ENCODE data around the gene TM9SF1. TPM values are rescaled to one million over a fixed set of nuclear protein-coding genes. Genes with fewer than 3 reads are reported as not detected.

The TM9SF1 gene
- total RNA-seq, 1 experiment from 2014 or later, result 71.3 TPM

Other genes with a start within 250 kb of the TM9SF1 start
- 43.9 to 47.2 TPM (median 46.1 TPM) in 5 replicates for gene DHRS4, start 241.7 kb downstream of the TM9SF1 start, total RNA-seq (2022; extraction: Qiagen RNA extraction; ENCODE audit: low read depth)
- gene DHRS4L2, start 206.5 kb downstream of the TM9SF1 start, total RNA-seq (2022; extraction: Qiagen RNA extraction; ENCODE audit: low read depth), result 26.6 to 33.9 TPM (median 31.5 TPM) in 5 replicates
- 0.38 to 0.56 TPM (median 0.45 TPM) in 5 replicates for gene CARMIL3, start 143.4 kb downstream of the TM9SF1 start, total RNA-seq (2022; extraction: Qiagen RNA extraction; ENCODE audit: low read depth)
- not detected in 5 replicates for gene CPNE6, start 123.9 kb downstream of the TM9SF1 start, total RNA-seq (2022; extraction: Qiagen RNA extraction; ENCODE audit: low read depth)
- gene PCK2, start 101.1 kb downstream of the TM9SF1 start, total RNA-seq (2022; extraction: Qiagen RNA extraction; ENCODE audit: low read depth), result 18.2 to 20.8 TPM (median 19.0 TPM) in 5 replicates
- 20.4 to 24.2 TPM (median 21.1 TPM) in 5 replicates for gene DCAF11, start 80.7 kb downstream of the TM9SF1 start, total RNA-seq (2022; extraction: Qiagen RNA extraction; ENCODE audit: low read depth)
- gene NRL, start 80.5 kb downstream of the TM9SF1 start, total RNA-seq (2022; extraction: Qiagen RNA extraction; ENCODE audit: low read depth), result 0.48 to 1.2 TPM (median 1.0 TPM) in 5 replicates
- gene FITM1, start 64.8 kb downstream of the TM9SF1 start, total RNA-seq (2022; extraction: Qiagen RNA extraction; ENCODE audit: low read depth), result 0.13 TPM in 1 of 5 replicates, not detected in the others
- 165 to 182 TPM (median 174 TPM) in 5 replicates for gene PSME1, start 59.2 kb downstream of the TM9SF1 start, total RNA-seq (2022; extraction: Qiagen RNA extraction; ENCODE audit: low read depth)
- 48.8 to 64.4 TPM (median 62.6 TPM) in 5 replicates for gene EMC9, start 53.9 kb downstream of the TM9SF1 start, total RNA-seq (2022; extraction: Qiagen RNA extraction; ENCODE audit: low read depth)
- gene PSME2, start 48.8 kb downstream of the TM9SF1 start, total RNA-seq (2022; extraction: Qiagen RNA extraction; ENCODE audit: low read depth), result 175 to 204 TPM (median 181 TPM) in 5 replicates
- 21.0 to 29.8 TPM (median 27.3 TPM) in 5 replicates for gene RNF31, start 47.9 kb downstream of the TM9SF1 start, total RNA-seq (2022; extraction: Qiagen RNA extraction; ENCODE audit: low read depth)
- gene IRF9, start 34.2 kb downstream of the TM9SF1 start, total RNA-seq (2022; extraction: Qiagen RNA extraction; ENCODE audit: low read depth), result 17.3 to 22.2 TPM (median 20.2 TPM) in 5 replicates
- 3.7 to 7.0 TPM (median 4.8 TPM) in 5 replicates for gene REC8, start 23.4 kb downstream of the TM9SF1 start, total RNA-seq (2022; extraction: Qiagen RNA extraction; ENCODE audit: low read depth)
- 76.9 to 102 TPM (median 78.5 TPM) in 5 replicates for gene IPO4, start 6.6 kb downstream of the TM9SF1 start, total RNA-seq (2022; extraction: Qiagen RNA extraction; ENCODE audit: low read depth)
- gene TSSK4, start 10.3 kb upstream of the TM9SF1 start, total RNA-seq (2022; extraction: Qiagen RNA extraction; ENCODE audit: low read depth), result not detected in 5 replicates
- 78.2 to 95.9 TPM (median 81.6 TPM) in 5 replicates for gene CHMP4A, start 18.0 kb upstream of the TM9SF1 start, total RNA-seq (2022; extraction: Qiagen RNA extraction; ENCODE audit: low read depth)
- gene MDP1, start 20.6 kb upstream of the TM9SF1 start, total RNA-seq (2022; extraction: Qiagen RNA extraction; ENCODE audit: low read depth), result 28.2 to 30.5 TPM (median 28.9 TPM) in 5 replicates
- 443 to 489 TPM (median 464 TPM) in 5 replicates for gene NEDD8, start 36.9 kb upstream of the TM9SF1 start, total RNA-seq (2022; extraction: Qiagen RNA extraction; ENCODE audit: low read depth)
- gene GMPR2, start 37.5 kb upstream of the TM9SF1 start, total RNA-seq (2022; extraction: Qiagen RNA extraction; ENCODE audit: low read depth), result 54.6 to 64.7 TPM (median 59.1 TPM) in 5 replicates
- 33.6 to 39.6 TPM (median 38.4 TPM) in 5 replicates for gene TINF2, start 47.2 kb upstream of the TM9SF1 start, total RNA-seq (2022; extraction: Qiagen RNA extraction; ENCODE audit: low read depth)
- gene TGM1, start 67.7 kb upstream of the TM9SF1 start, total RNA-seq (2022; extraction: Qiagen RNA extraction; ENCODE audit: low read depth), result 0.48 to 1.2 TPM (median 1.2 TPM) in 5 replicates
- 15.9 to 17.8 TPM (median 17.5 TPM) in 5 replicates for gene RABGGTA, start 76.2 kb upstream of the TM9SF1 start, total RNA-seq (2022; extraction: Qiagen RNA extraction; ENCODE audit: low read depth)
- gene DHRS1, start 104.3 kb upstream of the TM9SF1 start, total RNA-seq (2022; extraction: Qiagen RNA extraction; ENCODE audit: low read depth), result 10.3 to 13.4 TPM (median 11.5 TPM) in 5 replicates
- gene NOP9, start 104.4 kb upstream of the TM9SF1 start, total RNA-seq (2022; extraction: Qiagen RNA extraction; ENCODE audit: low read depth), result 15.1 to 19.5 TPM (median 18.5 TPM) in 5 replicates
- 0.18 to 0.50 TPM (median 0.32 TPM) in 5 replicates for gene CIDEB, start 112.5 kb upstream of the TM9SF1 start, total RNA-seq (2022; extraction: Qiagen RNA extraction; ENCODE audit: low read depth)
- 2.9 to 7.2 TPM (median 3.7 TPM) in 5 replicates for gene LTB4R2, start 114.7 kb upstream of the TM9SF1 start, total RNA-seq (2022; extraction: Qiagen RNA extraction; ENCODE audit: low read depth)
- gene LTB4R, start 116.1 kb upstream of the TM9SF1 start, total RNA-seq (2022; extraction: Qiagen RNA extraction; ENCODE audit: low read depth), result 5.3 to 7.0 TPM (median 6.2 TPM) in 5 replicates
- gene ADCY4, start 139.6 kb upstream of the TM9SF1 start, total RNA-seq (2022; extraction: Qiagen RNA extraction; ENCODE audit: low read depth), result not detected in 5 replicates
- gene RIPK3, start 144.6 kb upstream of the TM9SF1 start, total RNA-seq (2022; extraction: Qiagen RNA extraction; ENCODE audit: low read depth), result not detected in 5 replicates
- gene NFATC4, start 172.7 kb upstream of the TM9SF1 start, total RNA-seq (2022; extraction: Qiagen RNA extraction; ENCODE audit: low read depth), result 0.07 to 0.40 TPM (median 0.22 TPM) in 5 replicates
- gene NYNRIN, start 203.6 kb upstream of the TM9SF1 start, total RNA-seq (2022; extraction: Qiagen RNA extraction; ENCODE audit: low read depth), result 0.13 to 0.48 TPM (median 0.16 TPM) in 5 replicates
- gene CBLN3, start 234.2 kb upstream of the TM9SF1 start, total RNA-seq (2022; extraction: Qiagen RNA extraction; ENCODE audit: low read depth), result 1.3 to 1.6 TPM (median 1.5 TPM) in 5 replicates
- 25.0 to 31.2 TPM (median 29.2 TPM) in 5 replicates for gene KHNYN, start 234.5 kb upstream of the TM9SF1 start, total RNA-seq (2022; extraction: Qiagen RNA extraction; ENCODE audit: low read depth)
- 33.4 to 54.6 TPM (median 51.3 TPM) in 5 replicates for gene SDR39U1, start 247.3 kb upstream of the TM9SF1 start, total RNA-seq (2022; extraction: Qiagen RNA extraction; ENCODE audit: low read depth)

Data from A549 treated with CpdA at 1 μM for 4 hours (cell line).